ENCODE measurements around the gene IFT80.

- no peak for TF ChIP-seq CTCF (conservative IDR thresholded peaks at IDR 0.05)
- no peak for TF ChIP-seq EZH2 (IDR thresholded peaks at IDR 0.05; ENCODE audit: low read depth)
Measured at GRCh38 chr3:160390565-160391138, 8.4 kb downstream of the IFT80 start.

All from PC-9 (cell line).